ENCODE measurements around the gene JDP2.

The JDP2 gene

DNA sequence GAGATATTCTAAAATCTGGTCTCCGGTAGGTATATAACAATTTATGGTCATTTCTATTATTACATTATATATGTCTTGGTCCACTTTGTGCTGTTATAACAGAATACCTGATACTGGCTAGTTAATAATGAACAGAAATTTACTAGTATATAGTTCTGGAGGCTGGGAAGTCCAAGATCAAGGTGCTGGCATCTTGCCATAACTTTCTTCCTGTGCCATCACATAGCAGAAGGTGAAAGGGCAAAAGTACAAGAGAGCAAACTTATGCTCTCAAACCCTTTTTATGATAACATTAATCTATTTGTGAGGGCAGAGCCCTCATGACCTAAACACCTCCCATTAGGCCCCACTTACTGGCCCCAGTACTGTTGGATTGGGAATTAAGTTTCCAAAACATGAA lies 76.6 kb downstream of the JDP2 start:
- FAIRE-seq (no peak), DNase-seq (ENCODE audit: insufficient read length, low spot score) (no peak)

DNA sequence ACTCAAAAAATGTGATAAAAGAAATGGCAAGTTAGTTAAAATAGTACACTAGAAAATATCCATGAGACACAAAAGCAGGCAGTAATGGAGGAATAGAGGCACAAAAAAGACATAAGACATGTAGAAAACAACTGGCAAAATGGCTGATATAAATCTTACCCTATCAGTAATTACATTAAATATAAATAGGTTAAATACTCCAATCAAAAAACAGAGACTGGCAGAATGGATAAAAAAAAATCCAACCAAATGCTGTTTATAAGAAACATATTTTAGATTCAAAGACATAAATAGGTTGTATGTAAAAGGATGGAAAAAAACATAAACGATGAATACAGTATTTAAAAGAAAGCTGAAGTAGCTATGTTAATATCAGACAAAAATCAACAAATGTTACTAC lies 79.1 kb downstream of the JDP2 start:
- no peak for DNase-seq (ENCODE audit: insufficient read length, low spot score)
- no peak for FAIRE-seq

DNA sequence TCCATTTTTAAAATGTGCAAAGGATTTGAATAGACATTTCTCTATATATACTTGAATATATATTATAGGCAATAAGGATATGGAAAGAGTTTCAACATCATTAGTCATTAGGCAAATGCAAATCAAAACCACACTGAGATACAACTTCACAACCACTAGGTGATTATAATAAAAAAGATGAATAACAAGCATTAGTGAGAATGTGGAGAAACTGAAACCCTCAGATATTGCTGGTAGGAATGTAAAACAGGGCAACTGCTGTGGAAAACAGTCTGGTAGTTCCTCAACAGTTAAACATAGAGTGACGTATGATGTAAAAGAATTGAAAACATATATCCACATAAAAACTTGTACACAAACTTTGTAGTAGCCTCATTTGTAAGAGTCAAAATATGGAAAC lies 82.7 kb downstream of the JDP2 start:
- no peak for DNase-seq (ENCODE audit: insufficient read length, low spot score)
- no peak for FAIRE-seq

DNA sequence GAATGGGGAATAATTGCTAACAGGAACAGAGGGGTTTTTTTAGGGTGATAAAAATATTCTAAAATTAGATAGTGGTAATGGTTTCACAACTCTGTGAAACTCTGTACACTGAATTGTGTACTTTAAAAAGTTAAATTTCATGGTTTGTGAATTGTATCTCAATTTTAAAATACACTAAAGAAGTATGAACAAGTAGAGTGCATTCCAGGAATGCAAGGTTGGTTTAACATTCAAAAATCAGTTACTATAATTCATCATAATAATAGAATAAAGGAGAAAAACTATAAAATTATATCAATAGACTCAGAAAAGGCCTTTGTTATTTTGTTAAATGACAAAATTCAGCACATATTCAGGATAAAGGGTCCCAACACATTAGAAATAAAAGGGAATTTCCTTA lies 83.4 kb downstream of the JDP2 start:
- no peak for FAIRE-seq
- DNase-seq (ENCODE audit: insufficient read length, low spot score): no peak

DNA sequence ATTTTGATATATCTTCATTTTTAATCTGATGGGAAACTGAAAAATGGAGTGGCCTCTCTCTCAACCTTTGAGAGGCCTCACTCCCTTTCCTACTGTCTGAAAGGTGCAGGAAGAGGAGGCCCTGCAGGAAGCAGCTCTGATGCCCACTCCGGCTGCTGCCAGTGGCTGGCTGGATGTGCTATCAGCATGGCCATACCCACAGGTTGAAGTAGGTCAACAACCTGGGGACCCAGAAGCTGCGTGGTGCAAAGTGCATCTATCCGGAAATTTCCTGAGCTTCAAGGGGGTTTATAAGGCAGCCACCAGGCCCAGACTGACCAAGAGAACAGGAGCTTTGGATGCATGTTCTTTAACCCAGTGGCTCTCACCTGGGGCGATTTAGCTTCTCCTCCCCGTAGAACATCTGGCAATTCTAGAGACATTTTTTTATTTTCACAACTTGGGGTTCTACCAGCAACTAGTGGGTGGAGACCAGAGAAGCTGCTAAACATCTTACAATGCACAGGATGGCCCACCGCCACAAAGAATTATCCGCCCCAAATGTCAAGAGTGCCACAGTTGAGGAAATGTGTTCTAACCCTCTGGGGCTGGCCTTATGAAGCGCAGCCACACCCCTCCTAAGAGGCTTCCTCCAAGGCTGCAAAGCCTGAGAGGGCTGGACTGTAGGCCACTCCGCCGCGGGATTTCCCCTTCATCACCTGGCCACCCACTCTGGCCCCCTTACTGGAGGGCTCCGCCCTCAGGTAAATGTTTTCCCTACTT lies 86.3 kb downstream of the JDP2 start:
- DNase-seq (ENCODE audit: insufficient read length, low spot score) (no peak), FAIRE-seq (no peak)

DNA sequence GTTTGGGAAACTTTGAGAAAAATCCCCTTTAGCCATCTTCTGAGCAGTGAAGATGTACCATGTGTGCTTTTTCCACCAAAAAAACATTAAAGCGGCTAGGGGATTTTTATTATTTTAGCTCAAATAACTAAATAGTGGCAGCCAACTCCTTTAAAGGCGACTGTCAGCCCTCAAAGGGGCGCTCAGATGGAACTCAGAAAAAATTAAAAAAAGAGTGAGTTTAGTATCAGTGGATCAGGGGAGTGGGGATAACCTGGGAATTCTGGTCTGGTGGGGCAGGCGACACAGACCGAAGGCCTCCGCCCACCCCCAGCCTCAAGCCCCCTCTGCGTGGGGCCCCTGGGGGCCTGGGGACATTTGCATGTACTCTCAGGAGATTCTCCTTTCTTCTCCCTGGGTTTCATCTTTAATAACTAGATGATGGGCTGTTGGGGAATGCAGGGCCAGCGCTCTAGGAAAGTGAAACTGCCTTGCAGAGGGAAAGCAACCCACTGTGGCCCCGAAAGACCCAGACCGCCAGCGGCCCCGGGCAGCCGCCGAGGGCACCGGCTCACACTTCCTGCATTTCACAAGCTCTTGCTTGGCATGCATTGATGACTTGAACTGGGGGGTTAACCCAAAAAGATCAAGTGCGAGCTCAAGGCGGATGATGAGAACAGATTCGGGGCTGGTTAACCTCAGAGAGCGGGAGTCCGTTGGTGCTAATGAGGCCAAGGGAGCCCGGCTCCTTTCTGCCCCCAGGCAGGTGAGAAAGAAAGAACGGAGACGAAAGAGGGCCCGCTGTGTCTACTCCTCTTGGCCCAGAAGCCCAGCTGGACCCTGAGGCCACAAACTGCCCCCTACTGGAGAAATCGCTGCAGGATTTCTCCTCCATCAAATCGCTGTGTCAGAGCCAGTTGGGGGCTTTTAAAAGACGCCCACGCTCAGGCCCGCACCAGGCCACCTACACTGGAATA lies 87.1 kb downstream of the JDP2 start:
- DNase-seq (ENCODE audit: insufficient read length, low spot score) (no peak), FAIRE-seq (peak; percentile 97)

DNA sequence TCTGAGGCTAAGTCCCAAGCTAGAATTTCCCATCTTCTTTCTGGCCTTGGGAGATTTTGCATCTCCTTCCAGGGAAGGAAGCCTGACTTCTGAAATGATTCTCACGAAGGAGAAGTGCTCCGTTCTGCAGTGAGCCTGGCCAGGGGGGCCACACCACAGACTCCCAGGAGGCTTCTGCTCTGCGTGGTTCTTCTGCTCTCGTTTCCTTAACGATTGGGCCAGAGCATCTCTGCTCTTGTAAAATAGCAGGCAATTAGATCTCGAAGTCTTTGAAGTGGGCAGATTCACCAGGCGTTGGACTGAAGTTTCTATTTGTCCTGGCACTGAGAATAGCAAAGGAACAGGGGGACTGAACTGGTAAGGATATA lies 87.8 kb downstream of the JDP2 start:
- FAIRE-seq (no peak), DNase-seq (ENCODE audit: insufficient read length, low spot score) (no peak)

- DNase-seq (ENCODE audit: insufficient read length, low spot score) (no peak), FAIRE-seq (peak; percentile 54)
Measured at GRCh38 chr14:75518625-75519024, 90.8 kb downstream of the JDP2 start.

DNA sequence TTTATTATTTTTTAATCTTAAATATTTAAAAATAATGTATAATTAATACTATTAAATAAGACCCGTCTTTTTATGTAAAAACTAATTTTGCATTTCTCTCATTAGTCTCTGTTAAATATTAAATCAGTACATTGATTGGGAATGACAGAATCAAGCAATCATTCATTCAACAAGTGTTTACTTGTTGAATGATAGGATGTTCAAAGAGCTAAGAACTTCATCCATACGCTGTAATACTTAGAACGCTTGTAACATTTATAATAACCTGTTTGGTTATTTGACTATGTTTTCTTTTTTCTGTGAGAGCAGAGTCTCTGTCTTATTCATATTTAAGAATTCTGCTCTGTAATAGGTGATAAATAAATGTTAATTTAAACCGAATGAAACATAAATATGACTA lies 91.6 kb downstream of the JDP2 start:
- FAIRE-seq: peak; percentile 61
- no peak for DNase-seq (ENCODE audit: insufficient read length, low spot score)

GRCh38 chr14:75519826-75520728 lies 92.3 kb downstream of the JDP2 start:
- no peak for FAIRE-seq
- DNase-seq (ENCODE audit: insufficient read length, low spot score): no peak

GRCh38 chr14:75520852-75521251 lies 93.0 kb downstream of the JDP2 start:
- no peak for DNase-seq (ENCODE audit: insufficient read length, low spot score)
- FAIRE-seq: no peak

- FAIRE-seq (no peak), DNase-seq (ENCODE audit: insufficient read length, low spot score) (no peak)
Measured at GRCh38 chr14:75521415-75522199, 93.8 kb downstream of the JDP2 start.

GRCh38 chr14:75522224-75522982 lies 94.6 kb downstream of the JDP2 start, which contains the start of gene BATF:
Gene BATF (plus strand): TSS chr14:75522469. CDS start chr14:75522683, 214 bp downstream.
- DNase-seq (ENCODE audit: insufficient read length, low spot score) (no peak), FAIRE-seq (peak; percentile 93)

DNA sequence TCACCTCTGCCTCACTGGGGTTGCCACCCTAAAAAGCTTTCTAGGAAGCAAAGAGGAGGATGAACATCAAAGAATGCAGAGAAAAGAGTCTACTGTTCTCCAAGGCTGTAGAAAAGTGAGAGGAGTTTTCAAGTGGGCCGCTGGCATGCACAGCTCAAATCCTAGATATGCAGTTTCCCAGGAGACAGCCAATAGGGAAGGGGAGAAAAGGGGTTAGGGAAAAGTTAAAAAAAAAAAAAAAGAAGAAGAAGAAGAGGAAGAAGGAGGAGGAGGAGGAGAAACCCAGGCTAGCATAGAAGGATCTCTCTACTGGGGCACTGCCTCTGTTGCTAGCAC lies 95.1 kb downstream of the JDP2 start:
- no peak for FAIRE-seq
- DNase-seq (ENCODE audit: insufficient read length, low spot score): no peak
